HepG2 (cell line): ENCODE data around the gene ETFDH. TPM values are rescaled to one million over a fixed set of nuclear protein-coding genes. Genes with fewer than 3 reads are reported as not detected.

Experiments
- ATAC-seq: fragments of 200-7000 bp; cut with Tn5 transposase; 3 replicates; pipeline ENCODE4 v1.9.1; 2020; ENCODE audit warnings: mild to moderate bottlenecking, moderate library complexity
- BruUV-seq: library from RNA; stranded (reverse); fragments of 400-500 nt; replicated peaks from 2 replicates; lab custom pipeline; 2021; lab: Mats Ljungman, UMichigan
- CTCF ChIA-PET: fragments of 300-600 bp; formaldehyde crosslinking; extraction: SDS; loops from one replicate; lab custom pipeline; 2021; ENCODE audit warnings: low total read pairs, inconsistent platforms, low intra/inter-chr PET ratio; lab: Yijun Ruan, JAX
- POLR2A ChIA-PET: fragments of 350-600 bp; sonication (Branson Sonifier 250); formaldehyde crosslinking; loops from one replicate; lab custom pipeline; 2020; ENCODE audit warnings: antibody characterized with exemption, inconsistent platforms; lab: Yijun Ruan, JAX
- DNase-seq: peaks from one replicate; pipeline ENCODE4 v3.0.0-alpha.2; 2015; ENCODE audit warnings: low spot score
- FAIRE-seq: peaks from 3 replicates; lab custom pipeline; 2011; peaks lifted over from hg19 to GRCh38; lab: Jason Lieb, UNC
- H2AFZ ChIP-seq: one replicate; pipeline ENCODE4 v1.6.1; 2011; ENCODE audit warnings: low read length, inconsistent platforms
- H3K27ac ChIP-seq: fragments of 300-600 bp; 3 replicates; pipeline ENCODE4 v1.8.0; 2011; ENCODE audit warnings: mixed run types, mild to moderate bottlenecking, mixed read lengths, low read length, inconsistent platforms; ENCODE audit not compliant: insufficient read depth; ENCODE audit errors: extremely low read length
- H3K27me3 ChIP-seq, 2 experiments: fragments of 200-600 bp in 1 of 2; 2 replicates in 1 of 2; 3 replicates in 1 of 2; pipeline versions ENCODE4 v1.6.0 to v1.8.0; 2011; ENCODE audit warnings: low read length in 2 of 2, mild to moderate bottlenecking in 2 of 2, moderate library complexity in 2 of 2, inconsistent platforms in 1 of 2; ENCODE audit not compliant: insufficient read depth in 2 of 2, control insufficient read depth in 1 of 2
- H3K36me3 ChIP-seq, 2 experiments: fragments of 200-600 bp in 1 of 2; replicated peaks in 1 of 2; 2 replicates in 1 of 2; 3 replicates in 1 of 2; pipeline versions ENCODE4 v1.5.1 to v1.8.0; 2011; ENCODE audit warnings: low read length in 2 of 2, inconsistent platforms in 1 of 2; ENCODE audit not compliant: insufficient read depth in 2 of 2, control insufficient read depth in 1 of 2
- H3K4me1 ChIP-seq: 2 replicates; pipeline ENCODE4 v1.5.1; 2012; ENCODE audit warnings: low read length, inconsistent platforms; ENCODE audit not compliant: insufficient read depth
- H3K4me2 ChIP-seq: 2 replicates; pipeline ENCODE4 v1.6.0; 2011; ENCODE audit warnings: low read depth, low read length, inconsistent platforms
- H3K4me3 ChIP-seq, 3 experiments: fragments of 200-600 bp in 1 of 3; sonication (generic), shearing (Covaris generic) in 1 of 3; replicated peaks in 1 of 3; 2 replicates each; pipeline ENCODE4 v1.5.1; 2011 to 2016; ENCODE audit warnings: low read length in 3 of 3, inconsistent platforms in 2 of 3, low read depth in 2 of 3, mild to moderate bottlenecking in 2 of 3, control low read depth in 1 of 3, mixed read lengths in 1 of 3; ENCODE audit not compliant: insufficient read depth in 1 of 3
- H3K79me2 ChIP-seq: one replicate; pipeline ENCODE4 v1.6.1; 2011; ENCODE audit warnings: low read length, inconsistent platforms; ENCODE audit not compliant: insufficient read depth
- H3K9ac ChIP-seq: 2 replicates; pipeline ENCODE4 v1.6.0; 2011; ENCODE audit warnings: mild to moderate bottlenecking, low read depth, low read length, inconsistent platforms; ENCODE audit not compliant: insufficient read depth
- H3K9me3 ChIP-seq: 2 replicates; pipeline ENCODE4 v1.5.1; 2012; ENCODE audit warnings: mild to moderate bottlenecking, low read length
- H4K20me1 ChIP-seq: 2 replicates; pipeline ENCODE4 v1.6.0; 2011; ENCODE audit warnings: inconsistent platforms, mild to moderate bottlenecking, low read length, moderate library complexity; ENCODE audit not compliant: insufficient read depth
- ARNT2 ChIP-seq: sonication (generic); formaldehyde crosslinking; IDR thresholded peaks from 2 replicates; pipeline ENCODE4 v1.8.0; 2022; ENCODE audit warnings: mild to moderate bottlenecking, low read depth, missing genetic modification reagents, moderate library complexity
- MTERF4 ChIP-seq: sonication (generic); formaldehyde crosslinking; IDR thresholded peaks from 2 replicates; pipeline ENCODE4 v1.8.0; 2023; ENCODE audit warnings: mild to moderate bottlenecking, missing genetic modification reagents
- NBN ChIP-seq: fragments of 450-650 bp; conservative IDR thresholded peaks from 2 replicates; pipeline ENCODE4 v1.6.1; 2017
- NCOA1 ChIP-seq: sonication (generic); formaldehyde crosslinking; IDR thresholded peaks from 2 replicates; pipeline ENCODE4 v1.9.0; 2021; ENCODE audit warnings: missing genetic modification reagents
- NCOA2 ChIP-seq: sonication (generic); formaldehyde crosslinking; IDR thresholded peaks from 2 replicates; pipeline ENCODE4 v1.8.0; 2022; ENCODE audit warnings: inconsistent platforms
- PLSCR1 ChIP-seq: sonication (generic); formaldehyde crosslinking; IDR thresholded peaks from 2 replicates; pipeline ENCODE4 v1.5.0; 2020; ENCODE audit warnings: missing genetic modification reagents, mild to moderate bottlenecking, borderline replicate concordance
- RAD21 ChIP-seq: fragments of 450-650 bp; formaldehyde crosslinking; IDR thresholded peaks from 2 replicates; pipeline ENCODE4 v1.5.0; 2020; ENCODE audit warnings: mild to moderate bottlenecking
- SMYD3 ChIP-seq: sonication (generic); formaldehyde crosslinking; IDR thresholded peaks from 2 replicates; pipeline ENCODE4 v1.8.1; 2023; ENCODE audit warnings: mild to moderate bottlenecking, missing genetic modification reagents
- STAG1 ChIP-seq: sonication (generic); formaldehyde crosslinking; IDR thresholded peaks from 2 replicates; pipeline ENCODE4 v1.4.0; 2020; ENCODE audit warnings: missing genetic modification reagents
- SYNCRIP ChIP-seq: fragments of 200-400 bp; formaldehyde crosslinking; IDR thresholded peaks from 2 replicates; pipeline ENCODE4 v1.6.1; 2018; ENCODE audit warnings: mild to moderate bottlenecking, low read depth, low read length; ENCODE audit not compliant: insufficient read depth
- TBX2 ChIP-seq: sonication (generic); formaldehyde crosslinking; IDR thresholded peaks from 2 replicates; pipeline ENCODE4 v1.5.0; 2020; ENCODE audit warnings: missing genetic modification reagents, mild to moderate bottlenecking, borderline replicate concordance
- ZBTB26 ChIP-seq: IDR thresholded peaks from 2 replicates; pipeline ENCODE4 v1.6.1; 2016; ENCODE audit warnings: missing compliant biosample characterization, missing genetic modification reagents, borderline replicate concordance
- ZNF232 ChIP-seq: sonication (generic); formaldehyde crosslinking; IDR thresholded peaks from 2 replicates; pipeline ENCODE4 v1.4.0; 2020; ENCODE audit warnings: missing genetic modification reagents, borderline replicate concordance
- ZNF564 ChIP-seq: sonication (generic); formaldehyde crosslinking; IDR thresholded peaks from 2 replicates; pipeline ENCODE4 v1.8.1; 2023; ENCODE audit warnings: mild to moderate bottlenecking, missing genetic modification reagents
- WGBS: methylation state at CpG from one replicate; pipeline ENCODE4 v1.1.6; 2017; ENCODE audit warnings: low lambda C conversion rate; 5-methylcytosine and 5-hydroxymethylcytosine counted together
- in situ Hi-C: cut with HindIII; loops from 2 replicates; pipeline ENCODE4 v1.10.0; 2017; ENCODE audit warnings: low pct_unique_long_range_greater_than_20kb; ENCODE audit not compliant: extremely low pct_ligation_motif_present
- intact Hi-C: fragments of 100-400 bp; cut with micrococcal nuclease; formaldehyde crosslinking; loops from one replicate; pipeline ENCODE4 v1.10.0; 2022; ENCODE audit not compliant: unreplicated experiment
- polyA plus RNA-seq, 8 experiments: library from polyadenylated mRNA; depleted of rRNA in 3 of 8; stranded (reverse) in 7 of 8; unstranded in 1 of 8; fragments of >200 nt; fragmentation: Illumina TruSeq in 4 of 8; extraction: Trizol in 4 of 8; gene quantifications; 2 replicates each; pipeline versions ENCODE4 v1.2.1 to v1.2.3, GENCODE V29; 2011 to 2016; ENCODE audit warnings: low read depth in 4 of 8, missing spikeins in 1 of 8, mixed read lengths in 1 of 8; ENCODE audit not compliant: insufficient read depth in 1 of 8
- total RNA-seq, 5 experiments: library from RNA; depleted of rRNA; stranded (reverse); fragments of >200 nt; fragmentation: Illumina TruSeq; extraction: Trizol; gene quantifications; 2 replicates each; pipeline ENCODE4 v1.2.3, GENCODE V29; 2016; ENCODE audit warnings: low read depth in 1 of 5
- TF ChIP-seq, protein P1 (sequence below): sonication (generic); formaldehyde crosslinking; IDR thresholded peaks from 2 replicates; pipeline ENCODE4 v1.5.0; 2020; ENCODE audit warnings: mild to moderate bottlenecking, missing genetic modification reagents, moderate library complexity
- TF ChIP-seq, protein P2 (sequence below): sonication (generic); formaldehyde crosslinking; IDR thresholded peaks from 2 replicates; pipeline ENCODE4 v1.5.0; 2020; ENCODE audit warnings: missing genetic modification reagents

The ETFDH gene
- total and polyA plus RNA-seq, 2 of the 13 experiments (the other 11 are each of a cell fraction or from before 2014, with no cell fraction given), result 14.7 to 17.8 TPM

DNA sequence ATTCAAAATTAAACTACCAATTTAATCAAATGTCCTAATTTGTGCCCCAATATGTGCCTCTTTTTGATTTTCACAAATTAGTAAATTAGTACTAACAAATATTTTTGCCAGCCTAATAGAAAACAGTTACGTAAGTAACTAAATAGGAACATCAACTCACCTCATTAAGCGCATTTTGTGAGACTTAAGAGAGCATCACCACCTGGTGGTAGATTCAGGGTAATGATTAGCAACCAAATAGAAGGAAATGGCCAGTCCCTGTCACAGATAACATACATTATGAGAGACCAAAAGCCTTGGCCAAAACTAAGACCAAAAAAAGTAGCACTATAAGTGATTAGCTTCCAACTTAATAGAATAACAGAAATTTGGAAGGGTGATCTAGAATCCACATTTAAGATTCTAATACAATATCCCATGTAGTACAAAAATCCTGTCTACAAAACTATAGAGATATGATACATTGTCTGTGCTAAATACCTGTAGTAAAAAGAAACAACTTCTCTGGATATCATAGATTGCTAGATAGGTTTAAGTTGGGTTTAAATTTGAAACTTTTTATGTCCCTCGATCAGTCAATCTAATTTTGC, 47.1 kb upstream of the ETFDH start (continued):
- TF ChIP-seq, protein P1, sequence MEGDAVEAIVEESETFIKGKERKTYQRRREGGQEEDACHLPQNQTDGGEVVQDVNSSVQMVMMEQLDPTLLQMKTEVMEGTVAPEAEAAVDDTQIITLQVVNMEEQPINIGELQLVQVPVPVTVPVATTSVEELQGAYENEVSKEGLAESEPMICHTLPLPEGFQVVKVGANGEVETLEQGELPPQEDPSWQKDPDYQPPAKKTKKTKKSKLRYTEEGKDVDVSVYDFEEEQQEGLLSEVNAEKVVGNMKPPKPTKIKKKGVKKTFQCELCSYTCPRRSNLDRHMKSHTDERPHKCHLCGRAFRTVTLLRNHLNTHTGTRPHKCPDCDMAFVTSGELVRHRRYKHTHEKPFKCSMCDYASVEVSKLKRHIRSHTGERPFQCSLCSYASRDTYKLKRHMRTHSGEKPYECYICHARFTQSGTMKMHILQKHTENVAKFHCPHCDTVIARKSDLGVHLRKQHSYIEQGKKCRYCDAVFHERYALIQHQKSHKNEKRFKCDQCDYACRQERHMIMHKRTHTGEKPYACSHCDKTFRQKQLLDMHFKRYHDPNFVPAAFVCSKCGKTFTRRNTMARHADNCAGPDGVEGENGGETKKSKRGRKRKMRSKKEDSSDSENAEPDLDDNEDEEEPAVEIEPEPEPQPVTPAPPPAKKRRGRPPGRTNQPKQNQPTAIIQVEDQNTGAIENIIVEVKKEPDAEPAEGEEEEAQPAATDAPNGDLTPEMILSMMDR (CRISPR knock-in tag), result peak; percentile 75
- peak; percentile 59; the same call in 1 of the 2 replicates for TF ChIP-seq RAD21 (CRISPR knock-in tag)
- peak; percentile 84 for TF ChIP-seq STAG1 (CRISPR knock-in tag)
- TF ChIP-seq MTERF4, result no peak
- TF ChIP-seq ZNF564, result no peak
- TF ChIP-seq SMYD3 (CRISPR knock-in tag), result no peak
- TF ChIP-seq, protein P2, sequence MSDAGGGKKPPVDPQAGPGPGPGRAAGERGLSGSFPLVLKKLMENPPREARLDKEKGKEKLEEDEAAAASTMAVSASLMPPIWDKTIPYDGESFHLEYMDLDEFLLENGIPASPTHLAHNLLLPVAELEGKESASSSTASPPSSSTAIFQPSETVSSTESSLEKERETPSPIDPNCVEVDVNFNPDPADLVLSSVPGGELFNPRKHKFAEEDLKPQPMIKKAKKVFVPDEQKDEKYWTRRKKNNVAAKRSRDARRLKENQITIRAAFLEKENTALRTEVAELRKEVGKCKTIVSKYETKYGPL, result 0 out of 2 replicates have a peak, but pooled peaks have one; percentile 23

DNA sequence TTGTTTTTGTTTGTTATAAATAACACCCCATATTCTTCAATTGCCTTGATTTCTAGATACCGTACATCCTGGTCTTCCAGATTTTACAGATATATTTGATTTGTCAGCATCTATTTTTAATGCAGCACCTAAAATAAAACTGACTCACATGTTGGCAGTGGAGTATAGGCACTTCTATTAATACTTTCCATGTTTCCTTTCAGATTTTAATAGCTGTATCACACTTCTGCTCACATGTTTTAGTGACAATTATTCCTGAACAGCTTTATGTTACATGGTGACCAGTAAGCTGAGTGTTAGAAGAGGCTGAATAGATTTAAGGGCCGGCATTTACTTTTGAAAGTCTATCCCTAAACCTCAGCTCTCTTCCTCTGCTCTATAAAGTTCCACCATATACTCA, 46.6 kb upstream of the ETFDH start:
- POLR2A ChIA-PET, result no interaction called here
- H3K9me3 ChIP-seq, result no peaks in the 10 kb centered on the region
- no peak overlapping the region for H3K9ac ChIP-seq
- H3K27ac ChIP-seq, result no peak overlapping the region
- FAIRE-seq (no peak), DNase-seq (no peak), ATAC-seq (no peak)
- CTCF ChIA-PET, result interaction anchor here (1.7 to 1.8 kb wide), 2 partner anchors 365 to 372 kb away, joined by 10 to 22 read pairs; no protein-coding TSS in a partner anchor
- H3K4me2 ChIP-seq, result no peak overlapping the region
- no peaks in the 10 kb centered on the region for H3K79me2 ChIP-seq
- in situ Hi-C loops (no loop called here), intact Hi-C loops (loop anchor here (1.0 to 2.0 kb wide), 3 partner anchors 129 to 372 kb away; no protein-coding TSS in a partner anchor)
- TF ChIP-seq NCOA2 (CRISPR knock-in tag) (no peak), TBX2 (CRISPR knock-in tag) (no peak), NCOA1 (CRISPR knock-in tag) (no peak), ZBTB26 (CRISPR knock-in tag) (no peak), ARNT2 (CRISPR knock-in tag) (no peak), NBN (no peak), SYNCRIP (no peak), ZNF232 (CRISPR knock-in tag) (no peak), PLSCR1 (no peak)
- H4K20me1 ChIP-seq, result no peaks in the 10 kb centered on the region
- H3K27me3 ChIP-seq, result no peaks in the 10 kb centered on the region; a peak in 1 of 5 replicates
- BruUV-seq, result no TSS peak
- H3K36me3 ChIP-seq, result no peaks in the 10 kb centered on the region
- no peak overlapping the region for H2AFZ ChIP-seq
- H3K4me3 ChIP-seq, result no peak overlapping the region
- 0% methylated on average over 2 of the region's 2 CpGs for WGBS
- no peaks in the 10 kb centered on the region for H3K4me1 ChIP-seq
